GM03348 (cell line): ENCODE measurements around the gene GADD45G.
A peak's percentile ranks its signal among the peaks of the same experiment; 100 is the strongest.

Experiments
- DNase-seq: peaks from one replicate; pipeline ENCODE4 v3.0.0; 2012; ENCODE audit warnings: low spot score

Gene GADD45G

GRCh38 chr9:89630508-89630907 is 25.7 kb downstream of the GADD45G start:
- DNase-seq, result no peak

DNA sequence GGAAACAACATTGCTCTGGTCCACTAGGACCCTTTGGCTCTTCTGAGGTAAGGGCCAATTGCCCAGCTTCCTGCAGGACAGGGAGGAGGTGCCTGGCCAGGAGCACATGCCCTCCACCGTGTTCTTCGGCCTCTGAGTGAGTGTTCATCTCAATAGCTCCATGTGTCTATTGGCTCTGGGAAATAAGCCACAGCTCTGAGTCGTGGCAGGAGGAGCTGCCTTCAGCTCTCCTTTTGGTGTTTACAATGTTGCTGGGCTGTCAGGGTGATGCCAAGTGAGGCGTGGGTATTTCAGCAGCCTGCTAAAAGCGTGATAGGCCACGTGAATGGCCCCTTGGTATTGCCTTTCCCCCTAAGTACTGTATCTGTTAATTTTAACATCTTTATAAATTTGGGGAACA is 26.6 kb downstream of the GADD45G start:
- no peak for DNase-seq

DNA sequence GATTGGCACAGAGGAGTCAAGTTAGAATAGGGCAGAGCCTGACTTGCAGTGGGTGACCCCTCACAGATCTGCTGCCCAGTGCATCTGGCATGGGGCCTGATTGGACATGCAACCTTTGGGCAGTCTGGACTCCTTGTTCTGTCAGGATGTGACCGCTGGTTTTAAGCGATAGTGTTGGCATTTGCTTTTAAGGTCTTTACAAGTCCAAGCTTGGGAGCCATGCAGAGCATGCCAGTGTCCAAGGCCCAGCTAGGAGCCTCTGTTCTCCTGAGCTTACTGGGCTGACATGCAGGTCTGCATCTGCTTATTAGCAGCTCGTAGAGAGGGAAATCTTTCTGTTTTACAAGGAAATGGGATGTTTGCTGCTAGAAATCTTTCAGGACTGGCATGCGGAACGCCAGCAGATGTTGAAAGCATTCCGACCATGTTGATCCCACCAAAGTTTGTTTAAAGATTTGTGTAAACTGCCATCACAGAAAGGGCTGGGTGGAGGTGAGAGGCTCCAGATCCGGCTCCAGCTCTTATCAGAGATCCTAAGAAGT is 27.5 kb downstream of the GADD45G start:
- no peak for DNase-seq

GRCh38 chr9:89632736-89633135 is 27.9 kb downstream of the GADD45G start:
- DNase-seq, result no peak

DNA sequence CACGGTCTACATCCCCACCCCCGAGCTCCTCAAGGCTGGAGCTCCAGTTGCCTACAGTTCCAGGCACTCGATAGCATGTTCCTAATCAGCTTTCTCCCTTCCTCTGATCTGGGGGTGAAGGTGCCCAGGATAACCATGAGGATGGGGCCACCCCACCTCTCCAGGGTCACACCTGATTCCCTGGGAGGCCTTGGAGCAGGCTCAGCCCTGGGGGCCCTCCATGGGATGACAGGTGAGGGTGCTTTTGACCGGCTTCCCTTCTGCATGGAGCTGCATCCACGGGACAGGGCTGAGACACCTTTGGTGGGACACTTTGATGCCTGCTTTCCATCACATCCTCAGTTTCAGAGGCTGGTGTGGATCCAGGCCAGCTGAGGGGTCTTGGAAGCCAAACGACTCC is 28.6 kb downstream of the GADD45G start:
- DNase-seq, result no peak

DNA sequence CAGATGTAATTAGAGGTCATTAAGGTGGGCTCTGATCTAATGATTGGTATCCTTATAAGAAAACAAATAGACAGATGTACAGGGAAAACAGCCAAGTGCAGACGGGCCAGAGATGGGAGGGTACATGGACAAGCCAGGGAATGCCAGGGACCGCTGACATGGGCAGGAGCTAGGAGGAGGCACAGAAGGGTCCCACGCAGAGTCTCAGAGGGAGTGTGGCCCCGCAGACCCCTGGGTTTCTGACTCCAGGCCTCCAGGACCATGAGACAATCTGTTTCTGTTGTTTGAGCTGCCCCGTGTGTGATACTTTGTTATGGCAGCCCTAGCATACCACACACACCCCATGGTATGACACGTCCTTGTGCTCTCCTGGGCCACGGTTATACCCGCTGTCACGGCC is 29.1 kb downstream of the GADD45G start:
- DNase-seq, result no peak

DNA sequence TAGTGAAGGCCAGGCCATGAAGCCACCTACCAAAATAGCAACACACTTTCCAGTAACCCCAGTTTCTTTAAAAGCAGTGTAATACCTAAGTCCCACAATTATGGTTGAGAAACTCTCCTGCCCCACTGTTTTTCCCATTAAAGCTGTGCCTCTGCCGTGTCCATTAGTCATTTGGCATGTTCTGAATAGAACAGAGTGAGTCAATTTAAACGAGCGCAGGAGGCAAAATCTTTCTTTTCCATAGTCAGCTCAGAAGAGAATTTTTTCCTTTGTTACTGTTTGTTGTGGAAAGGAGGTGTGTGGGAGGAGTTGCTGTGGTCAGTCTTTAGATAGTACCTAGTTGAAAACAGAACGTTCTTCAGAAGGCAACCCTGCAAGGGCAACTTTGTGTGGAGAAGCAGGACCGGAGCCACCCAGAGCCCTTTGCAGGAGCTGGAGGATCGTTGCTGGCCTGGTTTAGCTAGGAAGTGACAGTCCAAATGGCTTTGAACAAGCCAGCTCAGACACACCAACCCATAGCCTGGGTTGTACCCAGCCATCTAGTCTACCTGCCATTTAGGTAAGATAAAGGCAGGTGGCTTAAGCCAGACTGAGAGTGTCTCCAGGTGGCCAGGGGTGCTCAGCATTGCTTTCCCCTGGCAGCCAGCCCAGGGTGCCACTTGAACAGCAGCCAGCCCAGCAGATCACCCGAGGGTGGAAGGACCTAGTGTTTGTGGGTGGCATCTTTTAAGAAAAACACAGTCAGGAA is 30.4 kb downstream of the GADD45G start:
- DNase-seq, result peak; percentile 51

DNA sequence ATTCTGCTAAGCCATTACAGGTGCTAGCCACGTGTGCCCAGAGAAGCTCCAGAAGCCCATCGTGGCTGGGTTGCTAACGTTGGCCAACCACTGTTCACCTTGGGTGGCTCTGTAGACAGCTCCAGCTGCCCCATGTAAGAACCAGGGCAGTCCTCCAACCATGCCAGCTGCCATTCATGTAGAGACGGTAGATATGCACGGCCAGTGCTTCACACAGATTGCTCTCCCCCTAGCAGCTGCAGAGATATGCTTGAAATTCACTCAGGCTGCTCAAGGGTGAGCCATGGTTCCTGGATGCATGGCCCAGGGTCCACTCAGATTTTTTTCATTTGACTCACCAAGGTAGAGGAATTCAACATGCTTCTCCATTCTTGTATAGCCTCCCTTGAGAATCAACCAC is 31.0 kb downstream of the GADD45G start:
- no peak for DNase-seq

DNA sequence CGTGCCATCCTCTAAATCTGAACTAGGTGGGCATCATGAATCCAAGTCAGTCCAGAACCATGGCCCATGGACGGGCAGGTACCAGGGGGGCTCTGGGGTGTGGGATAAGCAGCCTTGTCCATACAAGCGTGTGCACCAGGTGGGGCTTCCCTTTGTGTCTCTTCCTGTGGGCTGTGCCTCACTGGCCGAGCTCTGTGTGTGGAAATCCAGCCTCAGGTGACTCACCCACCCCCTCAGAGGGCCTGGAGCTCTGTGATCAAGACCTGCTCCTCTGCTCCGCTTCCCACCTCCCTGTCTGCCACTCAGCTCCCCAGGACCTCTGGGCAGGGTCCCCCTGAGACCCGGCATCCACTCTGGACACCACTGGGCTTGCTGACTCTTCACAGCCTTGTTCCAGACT is 33.0 kb downstream of the GADD45G start:
- DNase-seq, result no peak

DNA sequence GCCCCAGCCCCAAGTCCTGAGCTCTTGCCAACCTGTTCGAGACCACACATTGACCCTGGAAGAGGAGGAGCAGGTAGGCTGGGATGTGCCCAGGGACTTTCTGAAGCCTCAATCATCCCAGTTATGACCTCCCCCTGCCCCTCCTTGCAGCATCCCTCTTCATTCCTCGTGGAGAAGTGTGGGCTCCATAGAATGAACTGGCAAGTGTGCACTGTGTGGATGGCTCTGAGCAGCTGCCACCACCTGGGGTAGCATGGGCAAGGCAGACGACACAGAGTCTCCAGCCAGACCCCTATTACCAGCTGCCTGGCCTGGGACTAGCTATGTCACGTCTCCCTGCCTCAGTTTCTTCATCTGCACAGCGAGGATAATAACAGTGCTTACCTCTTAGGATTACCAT is 33.5 kb downstream of the GADD45G start:
- DNase-seq, result no peak

- no peak for DNase-seq
Measured at GRCh38 chr9:89638893-89639292, 34.1 kb downstream of the GADD45G start.

GRCh38 chr9:89639367-89639795 is 34.6 kb downstream of the GADD45G start:
- DNase-seq, result no peak

DNA sequence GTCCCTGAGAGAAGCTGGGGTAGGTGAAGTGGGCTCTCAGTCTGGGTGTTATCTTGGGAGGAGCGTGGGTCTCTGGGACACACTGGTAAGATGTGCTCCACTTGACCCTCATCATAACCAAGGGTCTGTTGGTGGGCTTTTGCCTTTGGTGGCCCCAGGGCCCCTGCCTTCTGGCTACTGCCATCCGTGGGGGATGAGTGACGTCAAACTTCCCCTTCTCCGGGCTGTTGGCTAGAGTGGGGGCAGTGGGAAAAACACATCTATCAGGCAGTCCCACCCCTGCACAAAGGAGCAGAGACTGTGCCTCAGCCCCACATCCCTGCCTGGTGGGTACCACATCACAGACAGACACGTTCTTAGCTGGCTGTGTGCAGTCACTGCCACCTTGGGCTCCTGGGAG is 35.1 kb downstream of the GADD45G start:
- DNase-seq, result no peak

DNA sequence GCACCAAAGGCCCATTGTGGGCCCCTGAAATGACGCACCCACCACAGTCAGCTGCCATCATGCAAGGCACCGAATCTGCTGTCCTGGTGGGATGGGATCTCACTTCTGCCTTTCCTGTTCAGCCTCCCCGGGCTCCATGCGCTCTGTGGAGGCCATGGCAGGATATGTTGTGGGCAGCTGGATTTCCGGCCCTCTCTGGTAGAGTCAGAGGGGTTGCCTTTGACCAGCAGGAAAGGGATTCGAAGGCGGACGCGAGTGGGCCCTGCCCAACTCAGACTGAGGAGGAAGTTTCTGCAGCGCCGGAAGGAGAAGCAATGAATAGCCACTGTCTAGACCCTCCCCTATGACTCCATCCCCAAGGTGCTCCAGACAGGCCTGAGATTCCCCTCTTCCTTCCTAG is 35.5 kb downstream of the GADD45G start:
- DNase-seq, result no peak

GRCh38 chr9:89640801-89641200 is 36.0 kb downstream of the GADD45G start:
- DNase-seq, result no peak

GRCh38 chr9:89641980-89642379 is 37.2 kb downstream of the GADD45G start:
- no peak for DNase-seq

GRCh38 chr9:89642789-89643188 is 38.0 kb downstream of the GADD45G start:
- DNase-seq, result no peak

GRCh38 chr9:89646189-89646939 is 41.6 kb downstream of the GADD45G start:
- no peak for DNase-seq

GRCh38 chr9:89647366-89648128 is 42.7 kb downstream of the GADD45G start:
- DNase-seq, result no peak

DNA sequence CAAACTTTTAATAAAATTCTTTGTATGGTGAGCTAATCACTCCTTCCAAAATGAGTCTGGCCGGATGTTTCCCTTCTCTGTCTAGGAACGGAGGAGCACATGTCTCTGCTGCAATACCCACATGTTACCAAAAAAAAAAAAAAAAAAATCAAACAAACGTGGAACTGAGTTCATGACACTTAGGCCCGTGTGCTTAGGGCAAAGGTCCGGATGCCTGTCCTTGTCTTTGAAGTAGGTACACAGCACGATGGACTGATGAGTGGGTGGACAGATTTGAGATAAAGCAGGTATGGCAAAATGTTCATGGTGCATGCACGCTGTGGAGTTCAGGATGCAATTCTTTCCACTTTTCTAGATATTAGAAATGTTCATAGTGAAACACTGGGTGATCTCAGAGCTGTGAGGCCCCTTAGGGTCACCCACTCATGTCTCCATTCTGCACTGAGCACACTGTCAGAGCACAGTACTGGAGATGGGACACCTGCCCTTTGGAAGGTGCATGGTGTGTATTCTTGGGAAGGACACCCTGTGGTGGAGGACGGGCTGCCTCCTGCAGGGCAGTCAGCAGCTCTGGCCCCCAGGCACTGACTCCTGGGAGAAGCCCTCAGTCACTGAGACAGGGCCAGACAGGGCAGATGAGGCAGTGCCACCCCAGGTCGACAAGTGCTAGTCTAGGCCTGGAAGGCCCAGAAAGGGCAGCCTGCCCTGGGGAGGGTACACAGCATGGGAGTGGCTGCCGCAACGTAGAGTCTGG is 43.6 kb downstream of the GADD45G start:
- no peak for DNase-seq

- no peak for DNase-seq
Measured at GRCh38 chr9:89649039-89649691, 44.4 kb downstream of the GADD45G start.
